Bronchial epithelial cell (primary cell): Measurements from ENCODE around the gene TBL1X. TPM values are rescaled to one million over a fixed set of nuclear protein-coding genes. Genes with fewer than 3 reads are reported as not detected.
"Not testable (repeated sequence)": the region's sequence is repeated elsewhere in the genome, so short reads cannot be mapped to it uniquely, and the experiment has no call there.

Experiments used
- DNase-seq: peaks from one replicate; pipeline ENCODE4 v3.0.0-alpha.2; 2010; ENCODE audit warnings: low read depth
- FAIRE-seq: peaks from 2 replicates; lab custom pipeline; 2011; peaks lifted over from hg19 to GRCh38; lab: Jason Lieb, UNC
- H3K27me3 ChIP-seq: 2 replicates; pipeline ENCODE4 v1.5.1; 2011; ENCODE audit warnings: low read length; ENCODE audit not compliant: control insufficient read depth, insufficient read depth
- H3K36me3 ChIP-seq: 2 replicates; pipeline ENCODE4 v1.5.1; 2011; ENCODE audit warnings: low read length; ENCODE audit not compliant: control insufficient read depth, insufficient read depth
- H3K4me3 ChIP-seq: 2 replicates; pipeline ENCODE4 v1.5.1; 2011; ENCODE audit warnings: mild to moderate bottlenecking, low read depth, low read length, control low read depth
- CTCF ChIP-seq: IDR thresholded peaks from 2 replicates; pipeline ENCODE4 v1.5.1; 2011; ENCODE audit warnings: mild to moderate bottlenecking, moderate library complexity, low read length, control low read depth, inconsistent platforms; ENCODE audit not compliant: insufficient read depth, severe bottlenecking
- total RNA-seq: library from RNA; depleted of rRNA; stranded (reverse); fragments of >200 nt; gene quantifications from 2 replicates; pipeline ENCODE4 v1.2.1, GENCODE V29; 2014

TBL1X gene
- total RNA-seq, 1 donor from 2014 or later = 14.2 TPM

GRCh38 chrX:9765737-9766097, 300.9 kb downstream of the TBL1X start, which contains the start of gene GPR143:
GPR143 (minus strand) TSS chrX:9765847; CDS start chrX:9765817, 30 bp downstream.
- H3K27me3 ChIP-seq = no peaks in the 10 kb centered on the region
- no peak for TF ChIP-seq CTCF
- no peak for FAIRE-seq
- H3K36me3 ChIP-seq = no peaks in the 10 kb centered on the region
- no peak for DNase-seq
- H3K4me3 ChIP-seq = no peak within 1 kb of the TSS

GRCh38 chrX:9767375-9767774, 302.5 kb downstream of the TBL1X start:
- no peak for DNase-seq
- TF ChIP-seq CTCF = no peak
- Histone ChIP-seq H3K36me3 (no peaks in the 10 kb centered on the region), H3K4me3 (no peak overlapping the region), H3K27me3 (no peaks in the 10 kb centered on the region)
- no peak for FAIRE-seq

- FAIRE-seq, H3K36me3 ChIP-seq, H3K4me3 ChIP-seq, H3K27me3 ChIP-seq, DNase-seq: not testable (repeated sequence)
Observed at GRCh38 chrX:9768321-9768839, 303.5 kb downstream of the TBL1X start.

- no peak for TF ChIP-seq CTCF
- peak; percentile 52 for FAIRE-seq
Observed at GRCh38 chrX:9770319-9770718, 305.5 kb downstream of the TBL1X start.

GRCh38 chrX:9772943-9773342, 308.1 kb downstream of the TBL1X start:
- TF ChIP-seq CTCF = no peak
- Histone ChIP-seq H3K4me3 (no peak overlapping the region), H3K36me3 (no peaks in the 10 kb centered on the region), H3K27me3 (no peaks in the 10 kb centered on the region)
- DNase-seq (no peak), FAIRE-seq (no peak)

More at GRCh38 chrX:9770319-9770718, 305.5 kb downstream of the TBL1X start:
- no peaks in the 10 kb centered on the region for H3K27me3 ChIP-seq
- H3K36me3 ChIP-seq = no peaks in the 10 kb centered on the region
- H3K4me3 ChIP-seq = no peak overlapping the region
- DNase-seq = peak; percentile 51

- H3K4me3 ChIP-seq = no peak overlapping the region
- FAIRE-seq = no peak
Observed at GRCh38 chrX:9775930-9776329, 311.1 kb downstream of the TBL1X start.

More at GRCh38 chrX:9775930-9776329, 311.1 kb downstream of the TBL1X start:
- H3K27me3 ChIP-seq = no peaks in the 10 kb centered on the region
- DNase-seq = no peak
- no peaks in the 10 kb centered on the region for H3K36me3 ChIP-seq
- no peak for TF ChIP-seq CTCF
